Choroid plexus epithelial cell (primary cell): ENCODE results near the gene ST3GAL3.
A peak's percentile ranks its signal among the peaks of the same experiment; 100 is the strongest.
"Not testable (repeated sequence)": the region's sequence is repeated elsewhere in the genome, so short reads cannot be mapped to it uniquely, and the experiment has no call there.

Experiments used
- DNase-seq: peaks from one replicate; pipeline ENCODE4 v3.0.0-alpha.2; 2010; ENCODE audit warnings: low read depth
- H3K4me3 ChIP-seq: 2 replicates; pipeline ENCODE4 v1.5.1; 2011; ENCODE audit warnings: low read depth, mild to moderate bottlenecking, control low read depth, low read length, moderate library complexity
- TF ChIP-seq, protein P1 (sequence below): conservative IDR thresholded peaks from 2 replicates; pipeline ENCODE4 v1.5.1; 2011; ENCODE audit warnings: low read depth, mild to moderate bottlenecking, control low read depth, inconsistent platforms, low read length, moderate library complexity

Gene ST3GAL3

DNA sequence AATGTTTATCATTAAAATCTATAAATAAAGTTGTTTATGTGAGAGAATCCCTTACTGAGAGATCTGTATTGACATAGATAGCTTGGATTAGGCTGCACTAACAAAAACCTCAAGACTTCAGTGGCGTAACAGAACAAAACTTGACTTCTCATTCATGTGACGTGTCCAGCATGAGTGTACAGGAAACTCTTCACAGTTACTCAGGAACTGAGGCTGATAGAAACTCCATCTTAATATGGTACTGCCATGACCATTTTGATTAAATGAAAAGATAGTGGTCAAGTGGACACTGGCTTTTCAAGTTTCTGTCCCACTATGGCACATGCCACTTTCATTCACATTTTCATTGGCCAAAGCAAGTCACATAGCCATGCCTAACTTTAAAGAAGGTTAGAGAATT is 3.7 kb downstream of the ST3GAL3 start:
- H3K4me3 ChIP-seq, result no peak overlapping the region
- peak; percentile 88 for DNase-seq
- TF ChIP-seq, protein P1, sequence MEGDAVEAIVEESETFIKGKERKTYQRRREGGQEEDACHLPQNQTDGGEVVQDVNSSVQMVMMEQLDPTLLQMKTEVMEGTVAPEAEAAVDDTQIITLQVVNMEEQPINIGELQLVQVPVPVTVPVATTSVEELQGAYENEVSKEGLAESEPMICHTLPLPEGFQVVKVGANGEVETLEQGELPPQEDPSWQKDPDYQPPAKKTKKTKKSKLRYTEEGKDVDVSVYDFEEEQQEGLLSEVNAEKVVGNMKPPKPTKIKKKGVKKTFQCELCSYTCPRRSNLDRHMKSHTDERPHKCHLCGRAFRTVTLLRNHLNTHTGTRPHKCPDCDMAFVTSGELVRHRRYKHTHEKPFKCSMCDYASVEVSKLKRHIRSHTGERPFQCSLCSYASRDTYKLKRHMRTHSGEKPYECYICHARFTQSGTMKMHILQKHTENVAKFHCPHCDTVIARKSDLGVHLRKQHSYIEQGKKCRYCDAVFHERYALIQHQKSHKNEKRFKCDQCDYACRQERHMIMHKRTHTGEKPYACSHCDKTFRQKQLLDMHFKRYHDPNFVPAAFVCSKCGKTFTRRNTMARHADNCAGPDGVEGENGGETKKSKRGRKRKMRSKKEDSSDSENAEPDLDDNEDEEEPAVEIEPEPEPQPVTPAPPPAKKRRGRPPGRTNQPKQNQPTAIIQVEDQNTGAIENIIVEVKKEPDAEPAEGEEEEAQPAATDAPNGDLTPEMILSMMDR, result no peak

DNA sequence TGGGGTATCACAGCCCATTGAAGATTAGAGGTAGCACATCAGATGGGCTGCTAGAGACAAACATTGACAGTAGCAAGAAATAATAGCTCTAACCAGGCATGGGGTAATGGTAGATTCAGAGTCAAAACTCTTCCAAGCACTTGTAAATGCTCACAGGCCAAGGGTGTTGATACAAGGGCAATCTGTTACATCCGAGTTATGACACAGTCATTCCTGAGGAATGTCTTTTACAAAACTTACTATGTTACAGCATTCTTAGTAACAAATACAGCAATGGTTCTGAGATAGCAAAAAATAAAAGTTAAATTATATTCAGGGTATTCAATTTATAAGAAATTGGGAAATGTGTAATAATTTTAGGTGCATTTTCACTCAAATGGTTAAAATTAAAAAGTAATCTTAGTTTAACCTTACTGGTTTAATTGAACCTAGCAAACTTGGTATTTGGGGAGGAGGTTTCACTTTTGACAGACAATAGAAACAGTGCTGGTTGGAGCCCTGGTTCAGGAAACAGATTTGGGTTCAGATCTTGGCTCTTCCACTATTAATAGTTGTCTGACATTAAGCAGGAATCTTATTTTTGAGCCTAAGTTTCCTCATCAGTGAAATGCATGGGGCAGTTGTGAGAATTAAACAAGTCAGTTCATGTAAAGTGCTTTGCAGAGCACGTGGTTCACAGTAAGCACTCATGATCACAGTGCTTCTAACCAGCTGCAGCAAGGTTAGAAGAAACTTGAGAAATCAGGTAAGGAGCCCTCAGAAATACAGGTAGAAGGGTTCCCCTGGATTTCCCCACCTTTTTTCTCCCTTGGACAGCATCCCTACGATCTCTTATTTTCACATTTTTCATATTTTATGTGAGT is 4.4 kb downstream of the ST3GAL3 start:
- TF ChIP-seq, protein P1, result no peak
- peak; percentile 83 for DNase-seq
- H3K4me3 ChIP-seq, result no peak overlapping the region

DNA sequence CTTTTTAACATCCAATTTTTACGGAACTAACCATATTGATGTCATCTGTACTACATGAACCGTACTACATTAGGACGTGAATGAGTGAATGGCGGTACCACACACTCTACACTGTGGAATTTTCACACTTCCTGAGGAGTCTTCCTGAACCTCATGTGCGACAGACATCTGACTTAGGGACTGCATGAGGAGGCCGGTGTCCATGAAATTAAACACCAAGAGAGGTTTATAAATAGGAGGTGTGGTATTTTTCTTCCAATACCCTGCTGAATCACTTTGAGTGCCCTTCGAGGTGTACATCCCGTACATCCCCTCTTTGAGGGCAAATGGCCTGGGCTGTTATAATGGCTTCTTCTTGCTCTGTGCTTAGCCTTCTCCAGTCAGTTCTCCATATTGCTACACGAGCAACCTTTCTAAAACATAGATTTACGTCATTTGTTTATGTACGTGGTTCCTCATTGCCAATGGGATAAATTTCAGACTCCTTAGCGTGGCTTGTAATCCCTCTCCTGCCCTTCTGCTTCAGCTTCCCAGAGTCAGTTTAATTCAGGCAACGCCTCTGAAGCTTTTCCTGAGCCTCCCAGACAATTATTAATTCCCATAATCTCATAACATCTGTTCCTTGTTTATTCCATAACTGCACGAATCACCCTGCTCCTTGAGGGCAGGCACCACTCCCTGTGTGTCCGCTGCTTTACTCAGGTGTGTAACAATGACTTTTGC is 9.4 kb downstream of the ST3GAL3 start:
- H3K4me3 ChIP-seq, result no peak overlapping the region
- TF ChIP-seq, protein P1, result no peak
- no peak for DNase-seq

DNA sequence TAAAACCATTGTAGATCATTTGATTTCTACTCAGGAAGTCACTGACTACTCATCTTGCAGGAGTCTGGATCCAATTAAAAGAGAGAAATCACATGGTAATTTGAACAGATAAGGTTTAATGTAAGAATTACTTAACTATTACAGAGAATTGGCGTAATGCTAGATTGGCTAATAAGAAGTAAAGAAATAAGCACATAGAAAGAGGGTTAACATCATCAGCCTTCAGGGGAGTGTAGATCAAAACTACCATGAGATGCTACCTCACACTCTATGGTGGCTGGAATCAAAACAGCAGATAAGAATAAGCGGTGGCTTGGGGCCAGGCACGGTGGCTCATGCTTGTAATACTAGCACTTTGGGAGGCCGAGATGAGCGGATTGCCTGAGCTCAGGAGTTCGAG is 11.7 kb downstream of the ST3GAL3 start:
- no peak overlapping the region for H3K4me3 ChIP-seq
- DNase-seq, result peak; percentile 23
- TF ChIP-seq, protein P1, result no peak

DNA sequence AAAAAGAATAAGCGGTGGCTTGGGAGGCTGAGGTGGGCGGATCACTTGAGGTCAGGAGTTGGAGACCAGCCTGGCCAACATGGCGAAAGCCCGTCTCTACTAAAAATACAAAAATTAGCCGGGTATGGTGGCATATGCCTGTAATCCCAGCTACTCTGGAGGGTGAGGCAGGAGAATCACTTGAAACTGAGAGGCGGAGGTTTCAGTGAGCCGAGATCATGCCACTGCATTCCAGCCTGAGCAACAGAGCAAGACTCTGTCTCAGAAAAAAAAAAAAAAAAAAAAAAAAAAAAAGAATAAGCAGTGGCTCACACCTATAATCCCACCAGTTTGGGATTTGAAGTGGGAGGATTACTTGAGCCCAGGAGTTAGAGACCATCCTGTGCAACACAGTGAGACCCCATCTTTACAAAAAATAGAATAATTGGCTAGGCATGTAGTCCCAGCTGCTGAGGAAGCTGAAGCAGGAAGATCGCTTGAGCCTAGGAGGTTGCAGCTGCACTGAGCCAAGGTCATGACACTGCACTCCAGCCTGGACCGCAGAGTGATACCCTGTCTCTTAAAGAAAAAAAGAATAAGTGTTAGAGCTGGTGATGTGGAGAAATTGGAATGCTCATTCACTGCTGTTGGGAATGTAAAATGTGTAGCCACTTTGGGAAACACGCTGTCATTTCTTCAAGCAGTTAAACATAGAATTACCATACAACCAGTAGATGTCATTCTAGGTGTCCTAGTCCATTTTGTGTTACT is 12.5 kb downstream of the ST3GAL3 start:
- H3K4me3 ChIP-seq, result not testable (repeated sequence)
- DNase-seq, result peak; percentile 81

DNA sequence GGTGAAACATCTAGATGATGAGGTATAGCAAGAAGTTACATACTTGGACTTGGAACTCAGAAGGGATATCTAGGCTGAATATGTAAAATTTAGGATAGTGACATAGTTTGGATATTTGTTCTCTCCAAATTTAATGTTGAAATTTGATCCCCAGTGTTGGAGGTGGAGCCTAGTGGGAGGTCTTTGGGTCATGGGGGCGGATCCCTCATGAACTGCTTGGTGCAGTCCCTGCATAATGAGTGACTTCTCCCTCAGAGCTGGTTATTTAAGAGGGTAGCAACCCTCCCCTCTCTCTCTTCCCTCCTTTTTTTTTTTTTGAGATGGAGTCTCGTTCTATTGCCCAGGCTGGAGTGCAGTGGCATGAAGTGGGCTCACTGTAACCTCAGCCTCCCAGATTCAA is 15.5 kb downstream of the ST3GAL3 start:
- no peak for DNase-seq
- TF ChIP-seq, protein P1, result no peak
- no peak overlapping the region for H3K4me3 ChIP-seq

DNA sequence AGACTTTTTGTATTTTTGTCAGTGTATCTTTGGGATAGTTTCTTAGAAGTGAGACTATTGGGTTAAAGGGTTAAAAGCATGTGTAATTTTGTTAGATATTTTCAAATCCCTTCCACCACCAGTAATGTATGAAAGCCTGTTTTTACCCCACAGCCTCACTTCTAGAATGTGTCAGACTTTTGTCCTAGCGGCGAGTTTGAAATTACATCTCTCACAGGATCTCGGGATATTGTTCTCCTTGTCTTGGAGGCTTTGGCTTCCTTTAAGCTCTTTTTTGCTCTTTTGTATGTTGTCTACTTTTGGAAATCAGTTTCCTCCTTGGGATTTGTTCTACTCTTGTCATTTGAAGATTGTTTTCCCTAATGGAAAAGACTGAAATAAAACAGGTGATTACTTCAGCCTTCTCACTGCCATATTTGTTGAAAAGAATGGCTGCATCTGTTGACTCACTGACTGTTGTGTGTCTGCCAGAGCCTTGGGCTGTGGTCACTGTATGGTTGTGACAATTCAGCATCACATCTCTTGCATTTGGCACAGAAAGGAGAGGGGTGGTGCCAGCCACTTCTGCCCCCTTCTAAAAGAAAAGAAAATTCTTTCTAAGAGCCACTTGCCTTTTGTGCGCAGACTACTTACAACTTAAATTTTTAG is 22.6 kb downstream of the ST3GAL3 start:
- no peak overlapping the region for H3K4me3 ChIP-seq
- TF ChIP-seq, protein P1, result no peak
- DNase-seq, result no peak
